MCF 10A (cell line): ENCODE measurements around the gene EIF4EBP2. TPM values are rescaled to one million over a fixed set of nuclear protein-coding genes. Genes with fewer than 3 reads are reported as not detected.

Experiments used
- BruUV-seq: library from RNA; stranded (reverse); fragments of 400-500 nt; replicated peaks from 2 replicates; lab custom pipeline; 2021; lab: Mats Ljungman, UMichigan
- CTCF ChIA-PET: fragments of 300-600 bp; sonication (Branson Sonifier 250); formaldehyde crosslinking; extraction: SDS; loops from one replicate; lab custom pipeline; 2021; ENCODE audit warnings: antibody characterized with exemption, inconsistent platforms; lab: Yijun Ruan, JAX
- POLR2A ChIA-PET: fragments of 300-600, 350-650 bp; sonication (Branson Sonifier 250); formaldehyde crosslinking; extraction: SDS; loops from one replicate; lab custom pipeline; 2020; ENCODE audit warnings: antibody characterized with exemption, inconsistent platforms; lab: Yijun Ruan, JAX
- DNase-seq: peaks from one replicate; pipeline ENCODE4 v3.0.0-alpha.2; 2018; ENCODE audit not compliant: unreplicated experiment
- H3K27ac Mint-ChIP-seq: one replicate; pipeline ENCODE4 v1.8.0; 2022; ENCODE audit warnings: mild to moderate bottlenecking, low read depth, mixed read lengths; ENCODE audit not compliant: unreplicated experiment
- H3K27me3 Mint-ChIP-seq: one replicate; pipeline ENCODE4 v1.8.0; 2022; ENCODE audit warnings: mixed read lengths; ENCODE audit not compliant: insufficient read depth, unreplicated experiment
- H3K36me3 Mint-ChIP-seq: one replicate; pipeline ENCODE4 v1.8.0; 2022; ENCODE audit warnings: mild to moderate bottlenecking, moderate library complexity, mixed read lengths; ENCODE audit not compliant: insufficient read depth, unreplicated experiment
- H3K4me1 Mint-ChIP-seq: one replicate; pipeline ENCODE4 v1.8.0; 2022; ENCODE audit warnings: mixed read lengths; ENCODE audit not compliant: insufficient read depth, unreplicated experiment
- H3K4me3 Mint-ChIP-seq: one replicate; pipeline ENCODE4 v1.8.0; 2022; ENCODE audit warnings: mild to moderate bottlenecking, moderate library complexity, mixed read lengths; ENCODE audit not compliant: unreplicated experiment
- H3K9me3 Mint-ChIP-seq: one replicate; pipeline ENCODE4 v1.8.0; 2022; ENCODE audit warnings: mixed read lengths; ENCODE audit not compliant: unreplicated experiment
- CTCF ChIP-seq: fragments of 200-600 bp; IDR thresholded peaks from one replicate; pipeline ENCODE4 v1.8.0; 2022; ENCODE audit warnings: antibody characterized with exemption, mild to moderate bottlenecking; ENCODE audit not compliant: unreplicated experiment
- intact Hi-C: fragments of 100-400 bp; cut with micrococcal nuclease; formaldehyde crosslinking; loops from 2 replicates; pipeline ENCODE4 v1.14.1; 2022
- total RNA-seq: library from RNA; stranded (reverse); gene quantifications from 2 replicates; pipeline ENCODE4 v1.2.3, GENCODE V29; 2022

The EIF4EBP2 gene
- total RNA-seq, 1 experiment from 2014 or later = 21.2 TPM

- TF ChIP-seq CTCF = no peak
- H3K9me3 Mint-ChIP-seq = no peaks in the 10 kb centered on the region
- ChIA-PET CTCF (interaction anchor here (0.6 to 5.2 kb wide), 10 partner anchors 9 to 262 kb away, joined by 3 to 33 read pairs (median 7); no protein-coding TSS in a partner anchor), POLR2A (interaction anchor here (0.7 to 3.9 kb wide), 11 partner anchors 9 to 207 kb away, joined by 3 to 51 read pairs (median 7); partner anchors contain the start of genes EIF4EBP2, PPA1 and SAR1A)
- H3K27ac Mint-ChIP-seq = peak overlapping the region; percentile 92
- no TSS peak for BruUV-seq
- peak; percentile 79 for DNase-seq
- no peaks in the 10 kb centered on the region for H3K27me3 Mint-ChIP-seq
- no peak overlapping the region for H3K4me3 Mint-ChIP-seq
- intact Hi-C loops = no loop called here
- H3K4me1 Mint-ChIP-seq = peaks cover 28% of the 10 kb centered on the region
- no peaks in the 10 kb centered on the region for H3K36me3 Mint-ChIP-seq
Observed at GRCh38 chr10:70378122-70378521, 25.8 kb upstream of the EIF4EBP2 start.

DNA sequence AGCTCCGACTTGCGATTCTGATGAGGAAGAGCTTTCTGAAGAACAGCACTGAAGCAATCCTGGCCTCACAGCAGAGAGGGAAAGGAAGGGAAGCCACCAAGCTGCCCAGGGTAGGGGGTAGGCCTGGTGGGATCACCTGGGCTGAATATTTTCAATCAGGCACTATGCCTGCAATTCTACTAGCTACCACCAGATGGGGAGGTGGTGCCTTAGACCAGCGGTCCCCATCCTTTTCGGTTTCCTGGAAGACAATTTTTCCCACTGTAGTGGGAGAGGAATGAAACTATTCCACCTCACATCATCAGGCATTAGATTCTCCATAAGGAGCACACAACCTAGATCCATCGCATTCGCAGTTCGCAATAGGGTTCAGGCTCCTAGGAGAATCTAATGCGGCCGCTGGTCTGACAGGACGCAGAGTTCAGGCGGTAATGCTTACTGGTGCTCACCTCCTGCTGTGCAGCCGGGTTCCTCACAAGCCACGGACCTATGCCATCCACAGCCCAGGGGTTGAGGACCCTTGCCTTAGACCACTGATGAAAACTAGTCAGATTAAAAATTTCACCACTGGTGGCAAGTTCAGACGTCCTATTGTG is 24.3 kb upstream of the EIF4EBP2 start:
- ChIA-PET CTCF (interaction anchor here (0.8 to 5.2 kb wide), 6 partner anchors 8 to 157 kb away, joined by 3 to 33 read pairs (median 6); no protein-coding TSS in a partner anchor), POLR2A (interaction anchor here (1.9 to 3.9 kb wide), 3 partner anchors 8 to 157 kb away, joined by 18 to 23 read pairs (median 20); partner anchors contain the start of gene EIF4EBP2)
- H3K4me3 Mint-ChIP-seq = no peak overlapping the region
- peaks cover 28% of the 10 kb centered on the region for H3K4me1 Mint-ChIP-seq
- peak; percentile 31 for TF ChIP-seq CTCF
- no TSS peak for BruUV-seq
- peak; percentile 41 for DNase-seq
- H3K9me3 Mint-ChIP-seq = no peaks in the 10 kb centered on the region
- intact Hi-C loops = no loop called here
- H3K27ac Mint-ChIP-seq = no peak overlapping the region
- H3K36me3 Mint-ChIP-seq = no peaks in the 10 kb centered on the region
- H3K27me3 Mint-ChIP-seq = no peaks in the 10 kb centered on the region

- Mint-ChIP-seq H3K4me1 (peaks cover 28% of the 10 kb centered on the region), H3K4me3 (peak overlapping the region; percentile 26), H3K9me3 (no peaks in the 10 kb centered on the region), H3K36me3 (no peaks in the 10 kb centered on the region), H3K27ac (no peak overlapping the region), H3K27me3 (no peaks in the 10 kb centered on the region)
- ChIA-PET CTCF (interaction anchor here (0.6 to 5.2 kb wide), 5 partner anchors 13 to 158 kb away, joined by 3 to 33 read pairs (median 4); no protein-coding TSS in a partner anchor), POLR2A (interaction anchor here (0.6 to 1.9 kb wide), 3 partner anchors 15 to 210 kb away, joined by 3 to 18 read pairs (median 4); partner anchors contain the start of genes EIF4EBP2 and SAR1A)
- no TSS peak for BruUV-seq
- intact Hi-C loops = no loop called here
- no peak for DNase-seq
- no peak for TF ChIP-seq CTCF
Observed at GRCh38 chr10:70380350-70381135, 23.4 kb upstream of the EIF4EBP2 start.
